Spleen (tissue), 11 donors: ENCODE measurements around the gene KCND2. TPM values are rescaled to one million over a fixed set of nuclear protein-coding genes. Genes with fewer than 3 reads are reported as not detected.
"Not testable (repeated sequence)": the region's sequence is repeated elsewhere in the genome, so short reads cannot be mapped to it uniquely, and the experiment has no call there.

ENCODE experiments used
- DNase-seq: peaks from one replicate; pipeline ENCODE4 v3.0.0-alpha.2; 2020
- H3K27ac ChIP-seq, 8 donors: fragments of 200-600 bp; sonication (generic) in 7 of 8; 1 replicate in 4 of 8; 2 replicates in 4 of 8; pipeline versions ENCODE4 v1.5.0 to v1.8.0; 2016 to 2021; ENCODE audit warnings: inconsistent platforms in 4 of 8, mild to moderate bottlenecking in 4 of 8, moderate library complexity in 1 of 8
- H3K27me3 ChIP-seq, 7 donors: fragments of 200-600 bp; sonication (generic) in 6 of 7; replicated peaks in 1 of 7; 1 replicate in 4 of 7; 2 replicates in 3 of 7; pipeline versions ENCODE4 v1.5.0 to v1.8.0; 2016 to 2021; ENCODE audit warnings: inconsistent platforms in 3 of 7, mild to moderate bottlenecking in 1 of 7
- H3K36me3 ChIP-seq, 6 donors: fragments of 200-600 bp; sonication (generic) in 5 of 6; 1 replicate in 4 of 6; 2 replicates in 2 of 6; pipeline versions ENCODE4 v1.5.0 to v1.8.0; 2016 to 2021; ENCODE audit warnings: inconsistent platforms in 2 of 6
- H3K4me1 ChIP-seq, 6 donors: fragments of 200-600 bp; sonication (generic) in 5 of 6; 1 replicate in 3 of 6; 2 replicates in 3 of 6; pipeline versions ENCODE4 v1.5.0 to v1.8.0; 2016 to 2021; ENCODE audit warnings: inconsistent platforms in 3 of 6
- H3K4me3 ChIP-seq, 8 donors: fragments of 200-600 bp; sonication (generic) in 7 of 8; 1 replicate in 4 of 8; 2 replicates in 4 of 8; pipeline versions ENCODE4 v1.5.0 to v1.8.0; 2016 to 2021; ENCODE audit warnings: inconsistent platforms in 4 of 8, mild to moderate bottlenecking in 4 of 8, moderate library complexity in 2 of 8
- H3K9me3 ChIP-seq, 8 donors: fragments of 200-600 bp; sonication (generic) in 7 of 8; 1 replicate in 4 of 8; 2 replicates in 4 of 8; pipeline versions ENCODE4 v1.5.0 to v1.8.0; 2016 to 2021; ENCODE audit warnings: inconsistent platforms in 4 of 8
- CTCF ChIP-seq, 11 experiments: fragments of 200-600 bp in 7 of 11; fragments of 450-650 bp in 4 of 11; sonication (generic) in 4 of 11; IDR thresholded peaks in 8 of 11; conservative IDR thresholded peaks in 3 of 11; 1 replicate in 7 of 11; 2 replicates in 4 of 11; pipeline versions ENCODE4 v1.4.0 to v1.8.0; 2016 to 2021; ENCODE audit warnings: antibody characterized with exemption in 11 of 11, inconsistent platforms in 4 of 11, mild to moderate bottlenecking in 1 of 11
- POLR2A ChIP-seq, 3 donors: fragments of 450-650 bp; IDR thresholded peaks; one replicate each; pipeline ENCODE4 v1.5.1; 2017; ENCODE audit warnings: antibody characterized with exemption in 3 of 3, mild to moderate bottlenecking in 1 of 3
- POLR2AphosphoS5 ChIP-seq, 3 donors: sonication (generic); formaldehyde crosslinking; IDR thresholded peaks; one replicate each; pipeline ENCODE4 v1.5.1; 2017; ENCODE audit warnings: antibody characterized with exemption in 3 of 3
- WGBS, 5 donors: extraction: QIAGEN DNeasy Blood & Tissue Kit in 3 of 5; methylation state at CpG; one replicate each; pipeline versions ENCODE4 v1.1.5 to v1.1.7; 2013 to 2018; 5-methylcytosine and 5-hydroxymethylcytosine counted together
- intact Hi-C: fragments of 100-400 bp; cut with DNase I; formaldehyde crosslinking; loops from one replicate; pipeline ENCODE4 v1.15.0; 2023; ENCODE audit warnings: low total_unique reads
- polyA plus RNA-seq, 3 donors: library from polyadenylated mRNA; stranded (reverse); fragments of 200-250 nt; gene quantifications; one replicate each; pipeline ENCODE4 v1.2.1, GENCODE V29; 2013
- total RNA-seq, 7 donors: library from RNA; depleted of rRNA in 3 of 7; stranded (reverse); fragments of >200 nt in 3 of 7; fragmentation: NEBNext Ultra II Directional in 4 of 7; extraction: Animal tissue kit (Norgen Biotek cat#: 25700) in 4 of 7; gene quantifications; one replicate each; pipeline versions ENCODE4 v1.1.0 to v1.2.1, GENCODE V29; 2016 to 2021
- donor health status: healthy with polysubstance abuse.
- donor health status: DM: no; HTN: no; CAD: no; lungs with moderate emphysema.
- donor health status: DM: no; HTN: no; CAD: no.
- donor health status: Bipolar disorder and iron deficiency.
- donor health status: healthy.
- donor health status: DM: no; HTN: no; CAD: no.
- donor health status: DM: yes; HTN: yes; CAD: no.

Gene KCND2
- total and polyA plus RNA-seq, 10 donors = 0.02 to 0.80 (median 0.26) TPM; not detected in 1

- H3K27ac ChIP-seq = no peak overlapping the region
- no peaks in the 10 kb centered on the region for H3K4me1 ChIP-seq
- H3K36me3 ChIP-seq = no peaks in the 10 kb centered on the region
- no peaks in the 10 kb centered on the region for H3K9me3 ChIP-seq
- intact Hi-C loops = no loop called here
- H3K4me3 ChIP-seq = no peak overlapping the region
- H3K27me3 ChIP-seq = no peaks in the 10 kb centered on the region
- DNase-seq = no peak
- 85 to 90% (median 88%) methylated on average over 6 of the region's 6 CpGs for WGBS, 5 donors
- TF ChIP-seq CTCF (IDR thresholded peaks at IDR 0.05 in 8 of 11, conservative IDR thresholded peaks at IDR 0.05 in 3 of 11) (no peak), POLR2A (IDR thresholded peaks at IDR 0.05) (no peak), POLR2AphosphoS5 (IDR thresholded peaks at IDR 0.05) (no peak)
These were observed 508.0 kb downstream of the KCND2 start for GRCh38 chr7:120780938-120781337.

- 89 to 94% (median 90%) methylated on average over 10 of the region's 10 CpGs for WGBS, 5 donors
- H3K36me3 ChIP-seq, H3K4me3 ChIP-seq, H3K27me3 ChIP-seq, DNase-seq, H3K4me1 ChIP-seq, H3K27ac ChIP-seq, intact Hi-C loops, H3K9me3 ChIP-seq: not testable (repeated sequence)
These were observed 508.9 kb downstream of the KCND2 start for GRCh38 chr7:120781924-120782323.

GRCh38 chr7:120783273-120783672 lies 510.3 kb downstream of the KCND2 start:
- TF ChIP-seq CTCF (IDR thresholded peaks at IDR 0.05 in 8 of 11, conservative IDR thresholded peaks at IDR 0.05 in 3 of 11) = no peak
- no peak for TF ChIP-seq POLR2AphosphoS5 (IDR thresholded peaks at IDR 0.05)
- TF ChIP-seq POLR2A (IDR thresholded peaks at IDR 0.05) = no peak
- no peak for DNase-seq
- 73 to 85% (median 79%) methylated on average over 6 of the region's 6 CpGs for WGBS, 5 donors

GRCh38 chr7:120783721-120784120 lies 510.7 kb downstream of the KCND2 start:
- Histone ChIP-seq H3K36me3 (no peaks in the 10 kb centered on the region), H3K4me1 (no peaks in the 10 kb centered on the region), H3K4me3 (no peak overlapping the region), H3K9me3 (no peaks in the 10 kb centered on the region), H3K27ac (no peak overlapping the region), H3K27me3 (no peaks in the 10 kb centered on the region)
- TF ChIP-seq POLR2AphosphoS5 (IDR thresholded peaks at IDR 0.05) = no peak
- TF ChIP-seq POLR2A (IDR thresholded peaks at IDR 0.05) = no peak
- TF ChIP-seq CTCF (IDR thresholded peaks at IDR 0.05 in 8 of 11, conservative IDR thresholded peaks at IDR 0.05 in 3 of 11) = no peak
- intact Hi-C loops = no loop called here
- no peak for DNase-seq
- WGBS, 5 donors = 74 to 86% (median 84%) methylated on average over 5 of the region's 5 CpGs

More at GRCh38 chr7:120783273-120783672, 510.3 kb downstream of the KCND2 start:
- Histone ChIP-seq H3K9me3 (no peaks in the 10 kb centered on the region), H3K36me3 (no peaks in the 10 kb centered on the region), H3K27ac (no peak overlapping the region), H3K4me1 (no peaks in the 10 kb centered on the region), H3K4me3 (no peak overlapping the region), H3K27me3 (no peaks in the 10 kb centered on the region)
- intact Hi-C loops = no loop called here

GRCh38 chr7:120785095-120785494 lies 512.1 kb downstream of the KCND2 start:
- H3K4me3 ChIP-seq = no peak overlapping the region
- no peaks in the 10 kb centered on the region for H3K36me3 ChIP-seq
- intact Hi-C loops = no loop called here
- H3K27me3 ChIP-seq = no peaks in the 10 kb centered on the region
- H3K4me1 ChIP-seq = no peaks in the 10 kb centered on the region
- no peaks in the 10 kb centered on the region for H3K9me3 ChIP-seq
- no peak for DNase-seq
- 63 to 77% (median 72%) methylated on average over 1 of the region's 1 CpG for WGBS, 5 donors
- TF ChIP-seq CTCF (IDR thresholded peaks at IDR 0.05 in 8 of 11, conservative IDR thresholded peaks at IDR 0.05 in 3 of 11) = no peak
- TF ChIP-seq POLR2A (IDR thresholded peaks at IDR 0.05) = no peak
- TF ChIP-seq POLR2AphosphoS5 (IDR thresholded peaks at IDR 0.05) = no peak
- no peak overlapping the region for H3K27ac ChIP-seq
